Keratinocyte (primary cell): Measurements from ENCODE around the gene CHTOP.

Experiments
- CTCF ChIP-seq, 3 experiments: IDR thresholded peaks in 1 of 3; conservative IDR thresholded peaks in 1 of 3; optimal IDR thresholded peaks in 1 of 3; 2 replicates in 2 of 3; 3 replicates in 1 of 3; pipeline versions ENCODE3 to v1.5.1; 2011; ENCODE audit warnings: low read length in 3 of 3, mild to moderate bottlenecking in 3 of 3, moderate library complexity in 2 of 3, control low read depth in 1 of 3, inconsistent platforms in 1 of 3; ENCODE audit not compliant: insufficient read depth in 2 of 3; ENCODE audit errors: extremely low read depth in 1 of 3
- EZH2 ChIP-seq: IDR thresholded peaks from one replicate; pipeline ENCODE4 v1.6.1; 2012; ENCODE audit warnings: inconsistent platforms, mild to moderate bottlenecking, low read length, moderate library complexity

- TF ChIP-seq CTCF (optimal IDR thresholded peaks at IDR 0.05 in 1 of 3, IDR thresholded peaks at IDR 0.05 in 1 of 3, conservative IDR thresholded peaks at IDR 0.05 in 1 of 3; ENCODE audit: extremely low read depth in 1 of 3, insufficient read depth in 2 of 3, low read length in 3 of 3): no peak
- TF ChIP-seq EZH2: no peak
These were observed 22.5 kb upstream of the CHTOP start for GRCh38 chr1:153611356-153611755.
